GM18517 (cell line): ENCODE results near the gene KANSL3.
"Not testable (repeated sequence)": the region's sequence is repeated elsewhere in the genome, so short reads cannot be mapped to it uniquely, and the experiment has no call there.

Experiments used
- ATAC-seq: cut with Tn5 transposase; IDR thresholded peaks from one replicate; pipeline ENCODE4 v1.9.1; 2021; ENCODE audit warnings: mild to moderate bottlenecking, moderate library complexity; ENCODE audit not compliant: unreplicated experiment

The KANSL3 gene

DNA sequence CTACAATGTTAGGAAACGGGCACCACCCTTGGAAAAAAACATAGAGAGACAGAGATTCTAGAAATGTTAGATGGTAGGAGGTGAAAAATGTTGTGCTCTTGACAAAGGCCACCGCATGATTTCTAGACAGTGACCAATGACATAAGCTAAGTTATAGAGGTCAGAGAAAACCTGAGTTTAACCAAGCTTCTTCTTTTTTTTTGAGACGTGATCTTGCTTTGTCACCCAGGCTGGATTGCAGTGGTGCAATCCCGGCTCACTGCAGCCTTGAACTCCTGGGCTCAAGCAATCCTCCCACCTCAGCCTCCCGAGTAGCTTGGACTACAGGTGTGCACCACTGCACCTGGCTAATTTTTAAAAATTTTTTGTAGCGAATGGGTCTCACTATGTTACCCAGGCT is 17.4 kb upstream of the KANSL3 start:
- ATAC-seq, result no peak

GRCh38 chr2:96654791-96655190 is 16.7 kb upstream of the KANSL3 start:
- ATAC-seq, result not testable (repeated sequence)

GRCh38 chr2:96651793-96652192 is 13.7 kb upstream of the KANSL3 start:
- ATAC-seq, result no peak

DNA sequence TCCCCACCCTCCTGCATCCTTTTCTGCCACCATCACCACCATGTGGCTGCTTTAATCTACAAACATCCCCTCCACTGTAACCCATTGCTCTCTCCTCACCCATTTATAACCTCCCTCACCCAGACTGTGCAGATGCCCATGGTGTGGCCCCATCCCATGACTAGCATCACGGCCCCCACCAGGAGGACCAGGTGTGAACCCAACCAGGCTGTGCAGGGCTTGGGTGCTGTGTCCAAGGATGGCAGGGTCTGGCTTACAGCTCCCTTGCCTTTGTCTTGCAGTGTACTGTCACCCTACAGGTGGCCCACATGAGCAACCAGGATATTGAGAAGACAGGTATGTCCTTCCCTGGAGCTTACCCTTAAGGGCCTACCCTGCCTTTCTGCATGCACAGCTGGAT is 11.2 kb upstream of the KANSL3 start:
- no peak for ATAC-seq

- no peak for ATAC-seq
Observed at GRCh38 chr2:96648306-96648930, 10.3 kb upstream of the KANSL3 start.

DNA sequence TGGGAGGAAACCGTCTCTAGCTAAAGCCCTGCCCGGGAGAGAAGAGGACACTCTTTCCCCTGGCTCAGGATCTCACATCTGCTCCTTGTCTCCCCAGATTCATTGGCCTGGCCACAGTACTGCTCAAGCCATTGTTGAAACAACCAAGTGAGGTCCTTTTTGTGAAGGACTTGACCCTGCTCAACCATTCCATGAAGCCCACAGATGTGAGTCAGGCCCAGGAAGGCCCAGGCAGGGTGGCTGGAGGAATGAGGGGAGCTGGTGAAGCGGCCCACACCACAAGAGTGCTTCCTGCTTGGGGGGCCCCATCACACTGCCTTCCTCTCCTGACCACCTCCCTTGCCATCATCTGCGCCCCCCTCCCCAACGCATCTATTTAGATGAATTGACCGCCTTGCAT is 9.6 kb upstream of the KANSL3 start:
- ATAC-seq, result no peak

DNA sequence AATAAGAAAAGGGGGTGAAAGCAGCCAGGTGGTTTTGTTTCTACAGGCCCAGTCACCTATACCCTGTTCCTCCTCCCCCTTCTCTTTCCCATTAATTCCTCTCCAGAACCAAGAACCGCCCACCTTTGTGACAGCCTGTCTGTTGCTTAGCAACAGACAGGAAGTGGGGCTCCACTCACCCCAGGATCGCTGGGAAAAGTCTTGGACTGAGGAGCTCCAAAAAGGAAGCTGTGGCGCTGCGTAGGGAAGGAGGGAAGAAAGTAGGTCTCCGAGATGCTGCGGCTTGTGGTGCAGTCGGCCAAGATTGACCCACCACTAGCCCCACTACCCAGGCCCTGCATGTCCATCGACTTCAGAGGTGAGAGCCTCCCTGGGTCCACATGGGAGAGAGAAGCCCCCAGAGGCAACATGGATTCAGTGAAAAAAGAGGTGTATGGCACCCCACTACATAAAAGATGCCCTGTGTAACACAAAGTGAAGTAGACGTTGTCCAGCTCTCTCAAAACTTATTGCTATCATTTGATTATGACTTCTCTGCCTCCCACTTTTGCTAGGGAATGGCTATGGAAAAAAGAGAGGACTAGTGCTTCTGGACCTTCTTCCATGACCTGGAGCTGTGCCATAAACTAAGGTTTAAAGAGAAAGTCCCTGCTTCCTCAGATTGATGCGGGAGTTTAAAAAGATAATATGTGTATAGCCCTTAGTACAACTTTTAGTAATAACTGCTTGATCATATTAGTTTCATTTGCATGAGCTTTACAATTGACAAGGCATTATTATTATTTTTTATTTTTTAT is 4.7 kb upstream of the KANSL3 start, which contains the start of gene FER1L5:
Gene FER1L5, plus strand, starts transcription at position 201 of the 797 bp plus-strand sequence. Its CDS starts 73 bp downstream, at position 274.
- no peak for ATAC-seq

DNA sequence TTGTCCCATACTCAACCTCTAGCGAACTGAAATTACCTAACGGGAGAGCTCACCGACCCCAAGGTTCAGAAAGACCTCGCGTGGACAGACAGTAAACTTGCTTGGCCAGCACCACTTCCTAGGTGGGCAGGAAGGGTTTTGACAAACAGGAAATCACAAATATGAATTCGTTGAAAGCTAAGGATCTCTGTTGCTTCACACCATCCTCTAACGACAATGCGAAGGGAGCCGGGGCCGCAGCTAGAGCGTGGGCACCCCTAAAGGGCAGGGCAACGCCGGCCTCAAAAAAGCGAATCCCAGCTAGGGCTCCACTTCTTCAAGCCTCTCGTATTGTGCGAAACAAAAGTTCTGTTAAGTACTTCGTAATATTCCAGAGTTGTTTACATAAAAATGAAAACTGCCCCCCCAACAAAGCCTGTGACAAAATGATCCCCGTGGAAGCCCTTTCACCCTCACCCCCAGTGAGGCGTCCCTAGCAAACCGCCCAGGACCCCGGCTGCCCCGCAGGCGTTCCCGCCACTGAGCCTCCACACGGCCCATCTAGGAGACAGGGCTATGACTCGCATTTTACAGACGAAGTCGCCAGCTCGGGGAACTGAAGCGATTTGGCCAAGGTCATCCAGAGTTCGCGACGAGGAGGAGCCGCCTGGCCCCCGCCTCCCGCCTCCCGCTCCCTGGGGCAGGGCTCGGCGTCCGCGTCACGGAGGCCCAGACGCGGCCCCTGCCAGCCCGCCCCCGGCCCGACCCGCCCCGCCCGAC is 548 bp downstream of the KANSL3 start:
- peak; percentile 52 for ATAC-seq

DNA sequence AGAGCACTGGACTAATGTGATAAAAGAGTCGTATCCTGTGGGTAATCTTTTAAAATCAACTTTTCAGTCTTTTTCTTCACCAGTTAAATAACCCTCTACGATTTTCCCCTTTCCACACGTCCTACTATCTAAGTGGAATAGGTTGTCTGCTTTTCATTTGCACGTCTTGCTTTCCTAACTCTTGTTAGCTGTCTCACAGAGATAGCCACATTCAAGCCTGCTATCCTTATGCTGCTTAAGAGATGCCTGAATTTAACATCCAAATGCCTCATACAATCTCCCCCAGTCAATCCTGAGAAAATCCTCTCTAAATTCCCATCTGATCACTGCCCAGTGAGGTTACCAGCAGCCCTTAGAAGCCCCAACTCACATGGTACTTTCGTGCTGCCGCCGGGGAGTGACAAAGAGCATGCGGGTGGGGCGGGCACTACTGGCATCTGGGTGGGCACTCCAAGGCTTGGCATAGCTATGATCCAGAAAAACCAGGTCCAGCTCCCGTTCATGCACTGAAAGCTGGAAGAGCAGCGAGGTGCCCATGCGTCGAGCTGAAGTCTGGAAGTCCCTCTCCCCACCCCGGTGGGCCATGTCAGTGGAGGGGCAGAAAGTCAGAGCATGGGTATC is 1.5 kb downstream of the KANSL3 start:
- no peak for ATAC-seq

- ATAC-seq, result no peak
Observed at GRCh38 chr2:96633641-96634040, 4.5 kb downstream of the KANSL3 start.

DNA sequence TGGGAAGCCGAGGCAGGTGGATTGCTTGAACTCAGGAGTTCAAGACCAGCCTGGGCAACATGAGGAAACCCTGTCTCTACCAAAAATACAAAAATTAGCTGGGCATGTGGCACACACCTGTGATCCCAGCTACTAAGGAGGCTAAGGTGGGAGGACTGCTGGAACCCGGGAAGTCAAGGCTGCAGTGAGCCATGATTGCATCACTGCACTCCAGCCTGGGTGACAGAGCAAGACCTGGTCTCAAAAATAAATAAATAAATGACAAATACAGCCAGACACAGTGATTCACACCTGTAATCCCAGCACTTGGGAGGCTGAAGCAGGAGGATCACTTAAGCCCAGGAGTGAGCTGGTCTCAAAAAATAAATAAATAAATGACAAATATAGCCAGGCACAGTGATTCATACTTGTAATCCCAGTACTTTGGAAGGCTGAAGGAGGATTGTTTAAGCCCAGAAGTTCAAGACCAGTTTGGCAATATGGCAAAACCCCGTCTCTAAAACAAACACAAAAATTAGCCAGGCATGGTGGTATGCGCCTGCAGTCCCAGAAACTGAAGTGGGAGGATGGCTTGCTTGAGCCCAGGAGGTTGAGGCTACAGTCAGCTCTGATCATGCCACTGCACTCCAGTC is 6.2 kb downstream of the KANSL3 start:
- no peak for ATAC-seq

DNA sequence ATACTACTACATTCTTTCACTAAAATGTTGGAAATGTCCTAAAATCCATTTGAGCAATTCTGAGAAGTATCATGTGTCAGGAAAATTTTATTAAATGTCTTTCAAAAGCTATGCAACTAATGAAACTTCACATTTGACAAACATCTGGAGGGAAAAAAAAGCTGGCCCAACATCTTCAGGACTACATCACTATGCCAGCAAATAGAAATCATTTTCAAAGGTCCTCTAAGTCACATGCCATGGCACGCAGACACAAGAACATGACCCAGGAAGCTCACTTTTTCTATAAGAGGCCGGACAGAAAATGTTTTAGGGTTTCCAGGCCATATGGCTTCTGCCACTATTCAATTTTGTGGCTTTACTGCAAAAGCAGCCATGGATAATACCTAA is 11.6 kb downstream of the KANSL3 start:
- ATAC-seq, result no peak

GRCh38 chr2:96625571-96626552 is 12.2 kb downstream of the KANSL3 start:
- no peak for ATAC-seq

GRCh38 chr2:96623116-96623515 is 15.0 kb downstream of the KANSL3 start:
- no peak for ATAC-seq

DNA sequence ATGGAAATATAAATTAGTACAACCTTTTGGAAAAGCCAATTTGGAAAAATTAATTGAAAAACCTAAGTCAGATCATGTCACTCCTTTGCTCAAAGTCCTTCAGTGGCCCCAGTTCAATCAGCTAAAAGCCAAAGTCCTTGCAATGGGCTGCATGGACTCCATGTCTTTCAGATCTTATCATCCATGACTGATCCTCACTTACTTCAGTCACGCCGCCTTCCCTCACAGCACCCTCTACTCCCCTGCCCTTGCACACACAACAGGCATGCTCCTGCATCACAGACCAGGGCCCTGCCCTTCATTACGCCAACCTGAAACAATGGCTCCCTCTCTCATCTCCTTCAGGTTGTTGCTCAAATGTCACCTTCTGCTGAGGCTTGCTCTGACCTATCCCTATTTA is 15.6 kb downstream of the KANSL3 start:
- ATAC-seq, result no peak

GRCh38 chr2:96618596-96619283 is 19.4 kb downstream of the KANSL3 start:
- ATAC-seq, result no peak

- no peak for ATAC-seq
Observed at GRCh38 chr2:96617012-96617411, 21.1 kb downstream of the KANSL3 start.

GRCh38 chr2:96616535-96616934 is 21.6 kb downstream of the KANSL3 start:
- no peak for ATAC-seq

GRCh38 chr2:96616128-96616527 is 22.0 kb downstream of the KANSL3 start:
- no peak for ATAC-seq
